Natural killer cell (primary cell): Measurements from ENCODE around the gene SLC35F1. TPM values are rescaled to one million over a fixed set of nuclear protein-coding genes. Genes with fewer than 3 reads are reported as not detected.

Experiments
- ATAC-seq, 3 donors: fragments of 150-1000 bp in 2 of 3; fragments of 200-7000 bp in 1 of 3; cut with Tn5 transposase; 1 replicate in 1 of 3; 2 replicates in 2 of 3; pipeline ENCODE4 v1.10.0; 2021; ENCODE audit warnings: mild to moderate bottlenecking in 2 of 3, moderate library complexity in 2 of 3
- DNase-seq, 2 donors: peaks; one replicate each; pipeline versions ENCODE4 v3.0.0 to v3.0.0-alpha.2; 2013 to 2021; ENCODE audit warnings: mixed read lengths in 1 of 2
- H3K27ac ChIP-seq: one replicate; pipeline ENCODE4 v1.5.1; 2013; ENCODE audit warnings: mild to moderate bottlenecking, low read length
- H3K27me3 ChIP-seq: one replicate; pipeline ENCODE4 v1.6.1; 2013; ENCODE audit warnings: low read length; ENCODE audit not compliant: control insufficient read depth, insufficient read depth
- H3K36me3 ChIP-seq: one replicate; pipeline ENCODE4 v1.6.1; 2013; ENCODE audit warnings: low read length; ENCODE audit not compliant: control insufficient read depth, insufficient read depth
- H3K4me1 ChIP-seq: one replicate; pipeline ENCODE4 v1.6.1; 2013; ENCODE audit warnings: low read length; ENCODE audit not compliant: control insufficient read depth, insufficient read depth
- H3K4me3 ChIP-seq: one replicate; pipeline ENCODE4 v1.5.1; 2013; ENCODE audit warnings: low read length
- H3K9me3 ChIP-seq: one replicate; pipeline ENCODE4 v1.6.1; 2013; ENCODE audit warnings: low read length; ENCODE audit not compliant: control insufficient read depth, insufficient read depth
- H3K27ac Mint-ChIP-seq, 2 donors: one replicate each; pipeline ENCODE4 v1.8.0; 2022; ENCODE audit warnings: mild to moderate bottlenecking in 2 of 2, mixed read lengths in 2 of 2, moderate library complexity in 1 of 2
- H3K27me3 Mint-ChIP-seq, 2 donors: one replicate each; pipeline ENCODE4 v1.8.0; 2022; ENCODE audit warnings: low read depth in 2 of 2, mixed read lengths in 2 of 2
- H3K36me3 Mint-ChIP-seq: one replicate; pipeline ENCODE4 v1.8.0; 2022; ENCODE audit warnings: mixed read lengths
- H3K4me1 Mint-ChIP-seq, 2 donors: one replicate each; pipeline ENCODE4 v1.8.0; 2022; ENCODE audit warnings: mixed read lengths in 2 of 2
- H3K4me3 Mint-ChIP-seq: one replicate; pipeline ENCODE4 v1.8.0; 2022; ENCODE audit warnings: mild to moderate bottlenecking, moderate library complexity, mixed read lengths
- H3K9me3 Mint-ChIP-seq, 2 donors: one replicate each; pipeline ENCODE4 v1.8.0; 2022; ENCODE audit warnings: mixed read lengths in 2 of 2
- WGBS: methylation state at CpG from one replicate; pipeline ENCODE4 v1.1.7; 2013; ENCODE audit warnings: missing lambda C conversion rate; ENCODE audit not compliant: insufficient coverage; 5-methylcytosine and 5-hydroxymethylcytosine counted together
- intact Hi-C: fragments of 100-400 bp; cut with micrococcal nuclease; formaldehyde crosslinking; loops from one replicate; pipeline ENCODE4 v1.14.2; 2022
- total RNA-seq, 4 donors: library from RNA; stranded (reverse); fragments of 120-200 nt in 1 of 4; gene quantifications; one replicate each; pipeline versions ENCODE4 v1.2.3 to v1.2.4, GENCODE V29; 2013 to 2022
- TF ChIP-seq, protein P1 (sequence below): fragments of 200-600 bp; IDR thresholded peaks from one replicate; pipeline ENCODE4 v1.8.0; 2022; ENCODE audit warnings: antibody characterized with exemption

Gene SLC35F1
- total RNA-seq, 3 donors from 2014 or later (not counting 1 experiment from before 2014, with no cell fraction given), result not detected

DNA sequence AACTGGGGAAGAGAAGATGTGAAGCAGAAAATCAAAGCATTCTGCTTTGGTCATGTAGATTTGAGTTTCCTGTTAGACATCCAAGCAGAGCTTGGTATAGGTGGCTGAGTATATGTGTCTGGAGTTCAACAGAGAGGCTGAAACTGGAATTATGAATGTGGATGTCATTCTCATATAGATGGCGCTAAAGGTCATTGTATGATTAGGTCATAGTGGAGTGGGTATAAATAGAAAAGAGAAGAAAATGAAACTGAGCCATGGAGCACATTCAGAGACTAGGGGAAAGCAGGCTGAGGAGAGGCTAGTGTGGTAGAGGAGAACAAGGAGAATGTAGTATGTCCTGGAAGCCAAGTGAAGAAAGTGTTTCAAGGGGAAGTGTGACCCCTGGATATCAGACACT, 345.4 kb downstream of the SLC35F1 start:
- no peak overlapping the region for H3K27ac ChIP-seq
- H3K27me3 ChIP-seq, result no peaks in the 10 kb centered on the region
- H3K4me3 ChIP-seq, result no peak overlapping the region
- H3K27ac Mint-ChIP-seq, result no peak overlapping the region
- H3K36me3 ChIP-seq, result no peaks in the 10 kb centered on the region
- TF ChIP-seq, protein P1, sequence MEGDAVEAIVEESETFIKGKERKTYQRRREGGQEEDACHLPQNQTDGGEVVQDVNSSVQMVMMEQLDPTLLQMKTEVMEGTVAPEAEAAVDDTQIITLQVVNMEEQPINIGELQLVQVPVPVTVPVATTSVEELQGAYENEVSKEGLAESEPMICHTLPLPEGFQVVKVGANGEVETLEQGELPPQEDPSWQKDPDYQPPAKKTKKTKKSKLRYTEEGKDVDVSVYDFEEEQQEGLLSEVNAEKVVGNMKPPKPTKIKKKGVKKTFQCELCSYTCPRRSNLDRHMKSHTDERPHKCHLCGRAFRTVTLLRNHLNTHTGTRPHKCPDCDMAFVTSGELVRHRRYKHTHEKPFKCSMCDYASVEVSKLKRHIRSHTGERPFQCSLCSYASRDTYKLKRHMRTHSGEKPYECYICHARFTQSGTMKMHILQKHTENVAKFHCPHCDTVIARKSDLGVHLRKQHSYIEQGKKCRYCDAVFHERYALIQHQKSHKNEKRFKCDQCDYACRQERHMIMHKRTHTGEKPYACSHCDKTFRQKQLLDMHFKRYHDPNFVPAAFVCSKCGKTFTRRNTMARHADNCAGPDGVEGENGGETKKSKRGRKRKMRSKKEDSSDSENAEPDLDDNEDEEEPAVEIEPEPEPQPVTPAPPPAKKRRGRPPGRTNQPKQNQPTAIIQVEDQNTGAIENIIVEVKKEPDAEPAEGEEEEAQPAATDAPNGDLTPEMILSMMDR, result no peak
- 88% methylated on average over 1 of the region's 1 CpG for WGBS
- no peaks in the 10 kb centered on the region for H3K4me1 Mint-ChIP-seq
- DNase-seq (no peak), ATAC-seq (no peak)
- H3K27me3 Mint-ChIP-seq, result no peaks in the 10 kb centered on the region
- H3K36me3 Mint-ChIP-seq, result no peaks in the 10 kb centered on the region
- intact Hi-C loops, result no loop called here
- no peaks in the 10 kb centered on the region for H3K9me3 Mint-ChIP-seq
- H3K9me3 ChIP-seq, result no peaks in the 10 kb centered on the region
- no peak overlapping the region for H3K4me3 Mint-ChIP-seq
- H3K4me1 ChIP-seq, result no peaks in the 10 kb centered on the region

DNA sequence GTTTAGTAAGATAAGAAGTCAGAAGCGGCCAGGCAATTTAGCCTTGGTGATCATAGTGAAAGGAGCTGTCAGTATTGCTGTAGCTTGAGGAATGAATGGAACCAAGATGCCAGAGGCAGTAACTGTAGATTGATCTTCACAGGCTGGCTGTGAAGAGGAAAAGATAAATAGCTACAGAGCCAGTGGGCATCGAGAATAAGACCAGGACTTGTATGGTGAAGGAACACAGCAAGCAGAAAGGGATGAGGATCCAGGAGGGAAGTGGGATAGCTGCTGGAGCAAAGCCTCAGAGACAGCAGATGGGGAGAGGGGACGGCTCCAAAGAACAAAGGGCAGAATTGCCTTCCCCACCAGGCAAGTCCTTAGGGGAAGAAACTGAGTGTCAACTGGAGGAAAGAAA, 346.7 kb downstream of the SLC35F1 start:
- Mint-ChIP-seq H3K4me3 (no peak overlapping the region), H3K4me1 (no peaks in the 10 kb centered on the region), H3K9me3 (no peaks in the 10 kb centered on the region), H3K27ac (no peak overlapping the region), H3K36me3 (no peaks in the 10 kb centered on the region), H3K27me3 (no peaks in the 10 kb centered on the region)
- Histone ChIP-seq H3K36me3 (no peaks in the 10 kb centered on the region), H3K27me3 (no peaks in the 10 kb centered on the region), H3K4me1 (no peaks in the 10 kb centered on the region), H3K4me3 (no peak overlapping the region), H3K27ac (no peak overlapping the region), H3K9me3 (no peaks in the 10 kb centered on the region)
- TF ChIP-seq, protein P1, result no peak
- WGBS, result 83% methylated on average over 3 of the region's 3 CpGs
- no peak for ATAC-seq
- intact Hi-C loops, result no loop called here
- DNase-seq, result no peak

DNA sequence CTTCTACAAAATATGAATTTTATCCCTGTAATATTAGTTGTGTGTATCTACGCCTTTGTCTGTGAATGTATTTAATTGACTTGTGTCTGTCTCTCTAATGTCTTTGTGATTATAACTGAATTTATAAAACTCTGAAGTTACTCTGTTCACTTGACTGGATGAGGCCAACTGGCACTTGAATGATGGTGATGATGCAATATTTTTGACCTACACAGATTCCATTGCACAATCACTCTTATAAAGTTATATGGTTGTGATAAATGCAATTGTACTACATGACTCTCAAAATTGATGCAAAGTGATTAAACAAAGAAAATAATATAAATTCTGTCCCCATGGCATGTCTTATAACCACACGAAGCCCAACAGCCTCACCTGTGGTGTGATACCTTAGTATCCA, 353.8 kb downstream of the SLC35F1 start:
- Mint-ChIP-seq H3K4me3 (no peak overlapping the region), H3K4me1 (no peaks in the 10 kb centered on the region), H3K27me3 (peaks cover 0 to 5% of the 10 kb centered on the region in 2 donors)

More for the DNA sequence above, 353.8 kb downstream of the SLC35F1 start:
- H3K9me3 ChIP-seq, result no peaks in the 10 kb centered on the region
- DNase-seq, result no peak
- WGBS, result 85% methylated on average over 2 of the region's 2 CpGs
- intact Hi-C loops, result no loop called here
- TF ChIP-seq, protein P1, result no peak
- H3K27me3 ChIP-seq, result no peaks in the 10 kb centered on the region
- H3K4me3 ChIP-seq, result no peak overlapping the region
- H3K27ac Mint-ChIP-seq, result no peak overlapping the region
- H3K36me3 ChIP-seq, result no peaks in the 10 kb centered on the region
- H3K36me3 Mint-ChIP-seq, result no peaks in the 10 kb centered on the region
- no peak for ATAC-seq
- no peaks in the 10 kb centered on the region for H3K9me3 Mint-ChIP-seq
- H3K4me1 ChIP-seq, result no peaks in the 10 kb centered on the region
- H3K27ac ChIP-seq, result no peak overlapping the region
